Vagina (tissue), 2 donors: ENCODE results near the gene MGST3.

Source experiments
- CTCF ChIP-seq, 3 experiments: fragments of 450-650 bp in 2 of 3; fragments of 200-600 bp in 1 of 3; sonication (generic) in 1 of 3; IDR thresholded peaks; one replicate each; pipeline ENCODE4 v1.5.1; 2017 to 2019; ENCODE audit warnings: antibody characterized with exemption in 3 of 3, mild to moderate bottlenecking in 2 of 3, moderate library complexity in 2 of 3
- POLR2A ChIP-seq, 2 donors: fragments of 450-650 bp; IDR thresholded peaks; one replicate each; pipeline ENCODE4 v1.6.1; 2017; ENCODE audit warnings: antibody characterized with exemption in 2 of 2, mild to moderate bottlenecking in 2 of 2, moderate library complexity in 2 of 2
- POLR2AphosphoS5 ChIP-seq, 2 donors: sonication (generic); formaldehyde crosslinking; IDR thresholded peaks; one replicate each; pipeline ENCODE4 v1.9.0; 2017; ENCODE audit warnings: antibody characterized with exemption in 2 of 2, mild to moderate bottlenecking in 2 of 2, low read depth in 1 of 2; ENCODE audit not compliant: insufficient read depth in 1 of 2

- no peak for TF ChIP-seq CTCF (IDR thresholded peaks at IDR 0.05)
- no peak for TF ChIP-seq POLR2AphosphoS5 (IDR thresholded peaks at IDR 0.05; ENCODE audit: insufficient read depth in 1 of 2, low read depth in 1 of 2)
- TF ChIP-seq POLR2A (IDR thresholded peaks at IDR 0.05) = no peak
These were observed 19.0 kb upstream of the MGST3 start for GRCh38 chr1:165612062-165612461.
